ENCODE measurements around the gene CNGA3.

The CNGA3 gene

GRCh38 chr2:98329549-98329948 lies 16.7 kb upstream of the CNGA3 start:
- DNase-seq, result no peak

- no peak for DNase-seq
Observed at GRCh38 chr2:98332989-98333388, 13.3 kb upstream of the CNGA3 start.

GRCh38 chr2:98333922-98334321 lies 12.3 kb upstream of the CNGA3 start:
- DNase-seq, result no peak

- no peak for DNase-seq
Observed at GRCh38 chr2:98334439-98335078, 11.7 kb upstream of the CNGA3 start.

- DNase-seq, result no peak
Observed at GRCh38 chr2:98335271-98335670, 11.0 kb upstream of the CNGA3 start.

- no peak for DNase-seq
Observed at GRCh38 chr2:98341241-98341640, 5.0 kb upstream of the CNGA3 start.

GRCh38 chr2:98343285-98343684 lies 3.0 kb upstream of the CNGA3 start:
- no peak for DNase-seq

- DNase-seq, result no peak
Observed at GRCh38 chr2:98347298-98348065, 1.2 kb downstream of the CNGA3 start.

- DNase-seq, result no peak
Observed at GRCh38 chr2:98348066-98348561, 1.9 kb downstream of the CNGA3 start.

- DNase-seq, result no peak
Observed at GRCh38 chr2:98350411-98350810, 4.2 kb downstream of the CNGA3 start.

GRCh38 chr2:98355881-98356280 lies 9.6 kb downstream of the CNGA3 start:
- no peak for DNase-seq

GRCh38 chr2:98356729-98357128 lies 10.5 kb downstream of the CNGA3 start:
- no peak for DNase-seq

GRCh38 chr2:98357849-98358248 lies 11.6 kb downstream of the CNGA3 start:
- no peak for DNase-seq

- no peak for DNase-seq
Observed at GRCh38 chr2:98359986-98360385, 13.7 kb downstream of the CNGA3 start.

- no peak for DNase-seq
Observed at GRCh38 chr2:98367721-98368120, 21.5 kb downstream of the CNGA3 start.

- no peak for DNase-seq
Observed at GRCh38 chr2:98369710-98370239, 23.5 kb downstream of the CNGA3 start.

- DNase-seq, result no peak
Observed at GRCh38 chr2:98372121-98372520, 25.9 kb downstream of the CNGA3 start.

GRCh38 chr2:98372579-98372978 lies 26.3 kb downstream of the CNGA3 start:
- DNase-seq, result no peak

- DNase-seq, result no peak
Observed at GRCh38 chr2:98374286-98374685, 28.0 kb downstream of the CNGA3 start.

- DNase-seq, result no peak
Observed at GRCh38 chr2:98374958-98375570, 28.8 kb downstream of the CNGA3 start.

GRCh38 chr2:98376301-98376910 lies 30.1 kb downstream of the CNGA3 start:
- DNase-seq, result no peak

GRCh38 chr2:98376996-98377395 lies 30.7 kb downstream of the CNGA3 start:
- no peak for DNase-seq

GRCh38 chr2:98377544-98377943 lies 31.3 kb downstream of the CNGA3 start:
- DNase-seq, result no peak
